ENCODE measurements around the gene SSC5D.

DNA sequence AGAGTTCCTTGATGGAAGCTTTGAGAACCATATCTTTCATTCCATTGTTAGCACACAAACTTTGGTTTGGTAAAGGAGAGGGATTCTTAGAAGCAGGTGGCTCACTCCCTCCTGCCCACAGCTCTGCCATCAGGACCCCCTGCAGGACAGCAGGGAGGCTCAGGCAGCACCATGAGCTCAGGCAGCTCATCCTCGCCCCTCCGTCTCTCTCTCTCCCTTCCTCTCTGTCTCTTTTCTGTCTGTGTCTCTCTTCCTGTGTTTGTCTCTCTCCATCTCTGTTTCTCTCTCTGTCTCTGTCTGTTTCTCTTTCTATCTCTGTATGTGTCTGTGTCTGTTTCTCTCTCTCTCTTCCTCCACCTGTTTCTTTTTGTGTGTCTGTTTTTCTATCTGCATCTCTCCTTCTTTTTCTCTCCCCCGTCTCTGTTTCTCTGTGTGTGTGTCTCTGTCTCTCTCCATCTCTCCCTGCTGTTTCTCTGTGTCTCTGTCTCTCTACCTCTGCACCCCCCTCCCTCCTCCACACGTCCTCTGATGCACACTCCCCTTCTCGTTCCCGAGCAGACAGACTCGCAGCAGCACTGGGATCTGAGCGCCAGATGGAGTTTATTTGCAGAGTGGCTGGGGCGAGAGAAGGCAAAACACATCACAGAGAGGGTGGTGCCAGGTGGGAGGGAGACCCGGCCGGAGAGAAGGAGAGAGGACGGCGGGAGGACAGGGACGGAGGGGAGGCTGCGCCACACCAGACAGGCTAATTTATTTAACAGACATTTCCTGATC, 40.0 kb downstream of the SSC5D start:
- TF ChIP-seq, protein P1, sequence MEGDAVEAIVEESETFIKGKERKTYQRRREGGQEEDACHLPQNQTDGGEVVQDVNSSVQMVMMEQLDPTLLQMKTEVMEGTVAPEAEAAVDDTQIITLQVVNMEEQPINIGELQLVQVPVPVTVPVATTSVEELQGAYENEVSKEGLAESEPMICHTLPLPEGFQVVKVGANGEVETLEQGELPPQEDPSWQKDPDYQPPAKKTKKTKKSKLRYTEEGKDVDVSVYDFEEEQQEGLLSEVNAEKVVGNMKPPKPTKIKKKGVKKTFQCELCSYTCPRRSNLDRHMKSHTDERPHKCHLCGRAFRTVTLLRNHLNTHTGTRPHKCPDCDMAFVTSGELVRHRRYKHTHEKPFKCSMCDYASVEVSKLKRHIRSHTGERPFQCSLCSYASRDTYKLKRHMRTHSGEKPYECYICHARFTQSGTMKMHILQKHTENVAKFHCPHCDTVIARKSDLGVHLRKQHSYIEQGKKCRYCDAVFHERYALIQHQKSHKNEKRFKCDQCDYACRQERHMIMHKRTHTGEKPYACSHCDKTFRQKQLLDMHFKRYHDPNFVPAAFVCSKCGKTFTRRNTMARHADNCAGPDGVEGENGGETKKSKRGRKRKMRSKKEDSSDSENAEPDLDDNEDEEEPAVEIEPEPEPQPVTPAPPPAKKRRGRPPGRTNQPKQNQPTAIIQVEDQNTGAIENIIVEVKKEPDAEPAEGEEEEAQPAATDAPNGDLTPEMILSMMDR (conservative IDR thresholded peaks at IDR 0.05 in 1 of 2, IDR thresholded peaks at IDR 0.05 in 1 of 2; ENCODE audit: low read depth in 1 of 2, low read length in 2 of 2), result no peak
- no peak for TF ChIP-seq EZH2 (IDR thresholded peaks at IDR 0.05; ENCODE audit: low read length, missing control alignments)

Data from fibroblast of lung (primary cell).